Heart left ventricle (tissue), 16 donors: ENCODE measurements around the gene MAPK8. TPM values are rescaled to one million over a fixed set of nuclear protein-coding genes. Genes with fewer than 3 reads are reported as not detected.

Experiments used
- ATAC-seq, 4 donors: fragments of 200-7000 bp; cut with Tn5 transposase; one replicate each; pipeline ENCODE4 v1.9.1; 2020 to 2022; ENCODE audit warnings: moderate library complexity in 4 of 4, mild to moderate bottlenecking in 3 of 4, moderate number of reproducible peaks in 1 of 4
- DNase-seq, 5 donors: peaks; one replicate each; pipeline ENCODE4 v3.0.0-alpha.2; 2020
- H3K27ac ChIP-seq, 12 donors: fragments of 200-600 bp; sonication (generic) in 4 of 12; one replicate each; pipeline versions ENCODE4 v1.5.0 to v1.8.0; 2016 to 2022; ENCODE audit warnings: mild to moderate bottlenecking in 2 of 12
- H3K27me3 ChIP-seq, 9 donors: fragments of 200-600 bp; sonication (generic) in 2 of 9; one replicate each; pipeline versions ENCODE4 v1.5.1 to v1.8.0; 2016 to 2022; ENCODE audit warnings: mild to moderate bottlenecking in 3 of 9
- H3K36me3 ChIP-seq, 9 donors: fragments of 200-600 bp; sonication (generic) in 2 of 9; one replicate each; pipeline versions ENCODE4 v1.5.0 to v1.8.0; 2018 to 2022; ENCODE audit warnings: mild to moderate bottlenecking in 2 of 9
- H3K4me1 ChIP-seq, 12 donors: fragments of 200-600 bp; sonication (generic) in 4 of 12; one replicate each; pipeline versions ENCODE4 v1.5.0 to v1.8.0; 2016 to 2022; ENCODE audit warnings: mild to moderate bottlenecking in 3 of 12
- H3K4me3 ChIP-seq, 12 donors: fragments of 200-600 bp; sonication (generic) in 4 of 12; one replicate each; pipeline versions ENCODE4 v1.5.0 to v1.8.0; 2017 to 2022; ENCODE audit warnings: mild to moderate bottlenecking in 9 of 12, moderate library complexity in 4 of 12
- H3K9me3 ChIP-seq, 12 donors: fragments of 200-600 bp; sonication (generic) in 4 of 12; one replicate each; pipeline versions ENCODE4 v1.5.0 to v1.8.0; 2016 to 2022; ENCODE audit warnings: mild to moderate bottlenecking in 1 of 12
- POLR2A ChIP-seq, 2 donors: fragments of 450-650 bp; IDR thresholded peaks; one replicate each; pipeline ENCODE4 v1.6.1; 2017; ENCODE audit warnings: antibody characterized with exemption in 2 of 2, mild to moderate bottlenecking in 2 of 2, moderate library complexity in 2 of 2
- WGBS, 4 donors: extraction: QIAGEN DNeasy Blood & Tissue Kit in 2 of 4; methylation state at CpG; one replicate each; pipeline versions ENCODE4 v1.1.5 to v1.1.7; 2013 to 2018; 5-methylcytosine and 5-hydroxymethylcytosine counted together
- intact Hi-C, 10 donors: fragments of 100-400 bp; cut with DNase I; formaldehyde crosslinking; loops; one replicate each; pipeline versions ENCODE4 v1.11.1 to v1.14.2; 2022
- polyA plus RNA-seq, 2 donors: library from polyadenylated mRNA; stranded (reverse); fragments of 200-250 nt; gene quantifications; one replicate each; pipeline ENCODE4 v1.2.3, GENCODE V29; 2013
- total RNA-seq, 9 donors: library from RNA; depleted of rRNA in 2 of 9; stranded (reverse); fragments of >200 nt in 2 of 9; fragmentation: NEBNext Ultra II Directional in 3 of 9; extraction: Animal tissue kit (Norgen Biotek cat#: 25700) in 3 of 9; gene quantifications; one replicate each; pipeline versions ENCODE4 v1.1.0 to v1.2.4, GENCODE V29; 2016 to 2023
- TF ChIP-seq, protein P1 (sequence below), 12 donors: fragments of 200-600 bp; sonication (generic) in 4 of 12; IDR thresholded peaks; one replicate each; pipeline versions ENCODE4 v1.5.0 to v1.8.0; 2018 to 2022; ENCODE audit warnings: antibody characterized with exemption in 12 of 12, mild to moderate bottlenecking in 5 of 12
- donor health status: ischemic (EF 13 %, LVEDD 7.1; RV severe dilation, severe dysfunction).
- donor health status: healthy with polysubstance abuse.
- donor health status: DM: no; HTN: yes; CAD: no.
- donor health status: DM: no; HTN: no; CAD: no.
- donor health status: ischemic (EF 25% LVEDD 6.9; RV normal size, moderate dysfunction).
- donor health status: ischemic (EF 25% LVEDD 5.7; RV mildly dilated, moderate dysfunction).
- donor health status: healthy.
- donor health status: DM: yes; HTN: yes; CAD: no.
- donor health status: ischemic (EF 35%, LVEDD 5.7; RV mildly dilated, moderate dysfunction).
- donor health status: nonischemic (EF 11% LVEDD 7.7; RV severe dilation, severe dysfunction).
- donor health status: DM: yes; HTN: yes; CAD: no.
- donor health status: PGD.
- donor health status: ischemic (EF 29% LVEDD 5.4; RV normal size, mild dysfunction).
- donor health status: nonischemic (EF 23%, LVEDD 6.1; RV moderate dilation, normal function).

The MAPK8 gene
- total and polyA plus RNA-seq, 11 donors: 4.2 to 36.8 (median 31.0) TPM

DNA sequence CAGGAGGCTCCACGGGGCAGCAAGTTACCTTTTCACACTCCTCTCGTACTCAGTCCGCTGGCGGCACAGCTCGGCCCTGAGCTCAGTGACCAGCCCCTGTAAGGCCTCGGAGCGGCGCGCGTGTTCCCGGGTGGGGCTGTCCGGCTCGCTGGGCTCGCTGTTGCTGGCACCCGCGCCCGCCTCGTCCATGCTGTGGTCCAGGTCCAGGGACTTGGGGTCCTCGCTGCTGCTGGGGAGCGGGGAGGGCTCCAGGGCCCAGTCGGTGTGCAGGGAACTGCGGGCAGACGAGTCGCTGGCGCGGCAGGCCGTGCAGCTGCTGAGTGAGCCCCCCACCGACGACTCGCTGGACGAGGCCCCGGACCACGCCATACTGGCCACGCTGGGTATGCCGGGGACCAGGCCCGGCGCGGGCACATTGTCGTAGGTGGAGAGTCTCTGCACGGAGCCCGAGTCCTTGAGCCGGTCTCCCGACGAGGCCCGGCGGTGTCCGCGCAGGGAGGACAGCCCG is 143.8 kb downstream of the MAPK8 start:
- DNase-seq (peak in 2 of 5 donors; percentile 11 to 20), ATAC-seq (peak in 1 of 4 donors; percentile 9)
- 94 to 97% (median 96%) methylated on average over 26 to 49 of the region's 49 CpGs for WGBS, 4 donors
- Histone ChIP-seq H3K4me3 (no peak overlapping the region), H3K27me3 (no peaks in the 10 kb centered on the region), H3K36me3 (peaks cover 0 to 24% (median 0%) of the 10 kb centered on the region in 9 donors), H3K9me3 (no peaks in the 10 kb centered on the region), H3K27ac (no peak overlapping the region), H3K4me1 (no peaks in the 10 kb centered on the region)
- no peak for TF ChIP-seq POLR2A (IDR thresholded peaks at IDR 0.05)
- TF ChIP-seq, protein P1, sequence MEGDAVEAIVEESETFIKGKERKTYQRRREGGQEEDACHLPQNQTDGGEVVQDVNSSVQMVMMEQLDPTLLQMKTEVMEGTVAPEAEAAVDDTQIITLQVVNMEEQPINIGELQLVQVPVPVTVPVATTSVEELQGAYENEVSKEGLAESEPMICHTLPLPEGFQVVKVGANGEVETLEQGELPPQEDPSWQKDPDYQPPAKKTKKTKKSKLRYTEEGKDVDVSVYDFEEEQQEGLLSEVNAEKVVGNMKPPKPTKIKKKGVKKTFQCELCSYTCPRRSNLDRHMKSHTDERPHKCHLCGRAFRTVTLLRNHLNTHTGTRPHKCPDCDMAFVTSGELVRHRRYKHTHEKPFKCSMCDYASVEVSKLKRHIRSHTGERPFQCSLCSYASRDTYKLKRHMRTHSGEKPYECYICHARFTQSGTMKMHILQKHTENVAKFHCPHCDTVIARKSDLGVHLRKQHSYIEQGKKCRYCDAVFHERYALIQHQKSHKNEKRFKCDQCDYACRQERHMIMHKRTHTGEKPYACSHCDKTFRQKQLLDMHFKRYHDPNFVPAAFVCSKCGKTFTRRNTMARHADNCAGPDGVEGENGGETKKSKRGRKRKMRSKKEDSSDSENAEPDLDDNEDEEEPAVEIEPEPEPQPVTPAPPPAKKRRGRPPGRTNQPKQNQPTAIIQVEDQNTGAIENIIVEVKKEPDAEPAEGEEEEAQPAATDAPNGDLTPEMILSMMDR (IDR thresholded peaks at IDR 0.05): no peak
- intact Hi-C loops: no loop called here

DNA sequence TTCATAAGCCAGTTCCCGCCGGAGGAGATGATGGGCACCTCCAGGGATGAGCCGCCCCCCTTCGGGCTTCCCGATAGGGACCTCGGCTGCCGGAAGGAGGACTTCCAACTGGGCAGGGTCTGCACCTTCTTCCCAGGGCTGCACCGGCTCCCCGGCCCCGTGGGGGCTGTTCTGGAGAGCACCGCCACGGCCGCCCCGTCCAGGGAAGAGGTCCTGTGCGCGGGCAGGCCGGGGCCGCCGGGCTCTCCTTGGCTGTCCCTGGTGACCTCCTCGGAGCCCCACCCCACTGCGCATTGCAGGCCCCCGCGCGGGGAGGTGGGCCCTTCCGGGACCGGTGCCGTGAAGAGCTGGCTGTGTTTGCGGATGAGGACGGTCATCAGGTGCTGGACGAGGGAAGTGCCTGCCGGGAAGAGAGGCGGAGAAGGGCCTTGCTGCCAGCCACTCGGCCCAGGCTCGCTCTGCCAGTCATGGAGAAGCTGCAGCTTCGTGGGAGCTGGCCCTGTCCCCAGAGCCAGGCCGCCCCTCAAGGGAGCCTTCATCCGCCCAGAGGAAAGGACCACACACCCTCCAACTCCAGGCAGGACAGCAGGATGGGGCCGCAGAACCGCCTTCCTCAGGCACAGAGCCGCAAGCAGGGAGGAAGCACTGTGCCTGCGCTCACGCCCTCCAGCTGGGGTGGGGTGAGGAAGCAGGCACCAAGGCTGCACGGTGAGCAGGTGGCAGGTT is 144.4 kb downstream of the MAPK8 start:
- Histone ChIP-seq H3K27me3 (no peaks in the 10 kb centered on the region), H3K9me3 (no peaks in the 10 kb centered on the region), H3K4me1 (peaks cover 0 to 1% (median 0%) of the 10 kb centered on the region in 12 donors), H3K4me3 (no peak overlapping the region), H3K36me3 (peaks cover 0 to 24% (median 0%) of the 10 kb centered on the region in 9 donors), H3K27ac (no peak overlapping the region)
- no peak for TF ChIP-seq POLR2A (IDR thresholded peaks at IDR 0.05)
- TF ChIP-seq, protein P1 (IDR thresholded peaks at IDR 0.05): no peak
- DNase-seq: peak in 3 of 5 donors; percentile 15 to 35 (median 20)
- intact Hi-C loops: no loop called here
- ATAC-seq: peak in 1 of 4 donors; percentile 3
- 90 to 95% (median 93%) methylated on average over 24 to 43 of the region's 43 CpGs for WGBS, 4 donors

DNA sequence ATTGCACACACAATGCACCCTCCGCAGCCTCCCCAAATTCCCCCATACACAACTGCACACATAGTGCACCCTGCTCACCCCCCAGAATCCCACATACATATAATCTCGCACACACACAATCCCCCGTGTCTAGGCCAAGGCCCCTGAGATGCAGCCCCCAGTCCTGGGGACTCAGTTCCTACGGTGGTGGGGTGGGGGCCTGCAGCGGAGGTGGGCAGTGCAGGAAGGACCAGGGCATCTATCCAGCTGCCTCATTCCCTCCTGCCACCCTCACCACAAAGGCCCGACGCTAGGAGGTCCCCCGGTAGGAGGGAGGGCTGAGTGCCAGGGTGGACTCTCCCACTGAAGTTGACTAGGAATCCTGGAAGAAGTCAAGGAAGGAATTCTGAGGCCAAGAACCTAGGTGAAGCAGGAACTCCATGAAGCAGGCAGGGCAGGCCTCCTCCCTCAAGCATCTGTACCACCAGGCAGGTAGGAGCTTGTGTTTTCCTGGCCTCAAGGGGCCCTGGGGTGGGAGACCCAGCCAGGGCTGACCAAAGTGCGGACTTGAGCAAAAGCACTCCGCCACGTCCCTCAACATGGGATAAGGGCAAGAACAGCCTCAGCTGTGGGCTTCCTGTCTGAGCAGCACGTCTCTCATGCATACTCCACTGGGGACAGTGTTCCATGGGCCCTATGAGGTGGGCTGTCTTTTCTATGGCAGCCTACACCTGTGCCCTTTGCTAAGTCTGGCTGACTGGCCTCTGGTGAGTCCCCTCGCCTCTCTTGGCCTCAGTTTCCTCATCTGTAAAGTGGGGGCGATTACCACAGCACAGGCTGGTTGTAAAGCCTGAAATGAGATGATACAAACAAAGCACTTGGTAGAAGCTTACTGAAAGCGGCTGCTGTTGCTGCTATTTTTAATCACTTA is 145.7 kb downstream of the MAPK8 start:
- ATAC-seq (no peak), DNase-seq (peak in 1 of 5 donors; percentile 27)
- H3K36me3 ChIP-seq: peaks cover 0 to 24% (median 0%) of the 10 kb centered on the region in 9 donors
- no peak overlapping the region for H3K4me3 ChIP-seq
- H3K27ac ChIP-seq: no peak overlapping the region
- H3K9me3 ChIP-seq: no peaks in the 10 kb centered on the region
- intact Hi-C loops: no loop called here
- TF ChIP-seq, protein P1 (IDR thresholded peaks at IDR 0.05): no peak
- peaks cover 0 to 14% (median 3%) of the 10 kb centered on the region in 12 donors for H3K4me1 ChIP-seq
- WGBS, 4 donors: 85 to 94% (median 87%) methylated on average over 13 to 15 of the region's 15 CpGs
- H3K27me3 ChIP-seq: no peaks in the 10 kb centered on the region
